H1 (cell line): ENCODE results near the gene PTAR1. TPM values are rescaled to one million over a fixed set of nuclear protein-coding genes. Genes with fewer than 3 reads are reported as not detected.
A peak's percentile ranks its signal among the peaks of the same experiment; 100 is the strongest.
"Not testable (repeated sequence)": the region's sequence is repeated elsewhere in the genome, so short reads cannot be mapped to it uniquely, and the experiment has no call there.

ENCODE experiments used
- CTCF ChIA-PET: fragments of 300-600 bp; sonication (Branson Sonifier 250); formaldehyde crosslinking; loops from one replicate; lab custom pipeline; 2021; ENCODE audit not compliant: partially characterized antibody; lab: Charles Lee
- POLR2A ChIA-PET: fragments of 300-600 bp; sonication (Branson Sonifier 250); formaldehyde crosslinking; loops from one replicate; lab custom pipeline; 2021; ENCODE audit warnings: inconsistent platforms; ENCODE audit not compliant: partially characterized antibody; lab: Charles Lee
- DNase-seq, 2 experiments: peaks; one replicate each; pipeline versions ENCODE4 v3.0.0 to v3.0.0-alpha.2; 2010 to 2022; ENCODE audit warnings: low spot score in 2 of 2, low read depth in 1 of 2, mixed read lengths in 1 of 2
- FAIRE-seq: peaks from 2 replicates; lab custom pipeline; 2011; peaks lifted over from hg19 to GRCh38; lab: Jason Lieb, UNC
- H2AFZ ChIP-seq: 2 replicates; pipeline ENCODE4 v1.8.1; 2012; ENCODE audit warnings: low read length, inconsistent platforms
- H2AK5ac ChIP-seq: 2 replicates; pipeline ENCODE4 v1.6.1; 2013; ENCODE audit warnings: low read depth, low read length
- H2BK120ac ChIP-seq: replicated peaks from 2 replicates; pipeline ENCODE3; 2013; ENCODE audit warnings: low read depth, low read length, inconsistent platforms
- H2BK12ac ChIP-seq: 2 replicates; pipeline ENCODE4 v1.6.1; 2013; ENCODE audit warnings: low read depth, low read length
- H2BK15ac ChIP-seq: 2 replicates; pipeline ENCODE4 v1.6.1; 2013; ENCODE audit warnings: low read length
- H2BK20ac ChIP-seq: 2 replicates; pipeline ENCODE4 v1.6.1; 2013; ENCODE audit warnings: low read length
- H2BK5ac ChIP-seq: 2 replicates; pipeline ENCODE4 v1.6.1; 2013; ENCODE audit warnings: low read depth, low read length
- H3K14ac ChIP-seq: 2 replicates; pipeline ENCODE4 v1.6.1; 2013; ENCODE audit warnings: inconsistent platforms; ENCODE audit not compliant: insufficient read length
- H3K18ac ChIP-seq: 2 replicates; pipeline ENCODE4 v1.6.1; 2013; ENCODE audit warnings: low read length; ENCODE audit errors: extremely low read depth
- H3K23ac ChIP-seq: 2 replicates; pipeline ENCODE4 v1.6.1; 2013; ENCODE audit warnings: inconsistent platforms; ENCODE audit not compliant: insufficient read length
- H3K23me2 ChIP-seq: 2 replicates; pipeline ENCODE4 v1.6.1; 2013; ENCODE audit warnings: low read depth, low read length
- H3K27ac ChIP-seq: 2 replicates; pipeline ENCODE4 v1.6.1; 2011; ENCODE audit warnings: low read depth, low read length, inconsistent platforms
- H3K27me3 ChIP-seq, 4 experiments: replicated peaks in 1 of 4; 1 replicate in 1 of 4; 2 replicates in 3 of 4; pipeline versions ENCODE4 v1.6.1 to v1.8.1; 2011 to 2013; ENCODE audit warnings: low read length in 3 of 4, mild to moderate bottlenecking in 3 of 4, inconsistent platforms in 2 of 4, mixed read lengths in 2 of 4, moderate library complexity in 1 of 4; ENCODE audit not compliant: control insufficient read depth in 3 of 4, insufficient read depth in 3 of 4; ENCODE audit errors: extremely low read depth in 1 of 4
- H3K36me3 ChIP-seq, 4 experiments: 2 replicates each; pipeline versions ENCODE4 v1.6.1 to v1.8.1; 2011 to 2013; ENCODE audit warnings: mild to moderate bottlenecking in 4 of 4, low read length in 3 of 4, moderate library complexity in 2 of 4, control low read depth in 1 of 4, inconsistent platforms in 1 of 4; ENCODE audit not compliant: insufficient read depth in 4 of 4, control insufficient read depth in 2 of 4
- H3K4ac ChIP-seq: replicated peaks from 2 replicates; pipeline ENCODE3; 2013; ENCODE audit warnings: low read length, low read depth, mixed read lengths, inconsistent platforms; ENCODE audit not compliant: insufficient read length
- H3K4me1 ChIP-seq, 4 experiments: replicated peaks in 1 of 4; 1 replicate in 1 of 4; 2 replicates in 3 of 4; pipeline versions ENCODE4 v1.6.1 to v1.8.1; 2011 to 2013; ENCODE audit warnings: low read length in 3 of 4, inconsistent platforms in 2 of 4, mixed read lengths in 1 of 4; ENCODE audit not compliant: insufficient read depth in 4 of 4, control insufficient read depth in 3 of 4
- H3K4me2 ChIP-seq, 2 experiments: 2 replicates each; pipeline versions ENCODE4 v1.6.1 to v1.8.1; 2011 to 2013; ENCODE audit warnings: low read depth in 2 of 2, low read length in 2 of 2, control low read depth in 1 of 2, inconsistent platforms in 1 of 2, mild to moderate bottlenecking in 1 of 2; ENCODE audit not compliant: insufficient read depth in 1 of 2
- H3K4me3 ChIP-seq, 4 experiments: fragments of 200-600, 300-600 bp in 1 of 4; sonication (generic), shearing (Covaris generic), sonication (Bioruptor Twin) in 1 of 4; 2 replicates each; pipeline versions ENCODE4 v1.5.1 to v1.8.1; 2011 to 2016; ENCODE audit warnings: low read length in 4 of 4, low read depth in 3 of 4, control low read depth in 2 of 4, inconsistent platforms in 2 of 4, mild to moderate bottlenecking in 2 of 4, mixed read lengths in 1 of 4, moderate library complexity in 1 of 4; ENCODE audit not compliant: insufficient read depth in 2 of 4; ENCODE audit errors: extremely low read depth in 1 of 4
- H3K56ac ChIP-seq: replicated peaks from 2 replicates; pipeline ENCODE3; 2013; ENCODE audit warnings: low read depth, mild to moderate bottlenecking, mixed read lengths, low read length, inconsistent platforms; ENCODE audit not compliant: insufficient read length
- H3K79me1 ChIP-seq: 2 replicates; pipeline ENCODE4 v1.6.1; 2013; ENCODE audit warnings: low read depth, low read length, control low read depth
- H3K79me2 ChIP-seq, 2 experiments: 2 replicates each; pipeline versions ENCODE4 v1.6.1 to v1.8.1; 2012 to 2013; ENCODE audit warnings: low read length in 2 of 2, mild to moderate bottlenecking in 2 of 2, inconsistent platforms in 1 of 2; ENCODE audit not compliant: insufficient read depth in 2 of 2, control insufficient read depth in 1 of 2
- H3K9ac ChIP-seq, 4 experiments: replicated peaks in 1 of 4; 1 replicate in 1 of 4; 2 replicates in 3 of 4; pipeline versions ENCODE4 v1.6.1 to v1.8.1; 2011 to 2013; ENCODE audit warnings: low read depth in 3 of 4, low read length in 3 of 4, control low read depth in 2 of 4, mild to moderate bottlenecking in 2 of 4, moderate library complexity in 2 of 4, inconsistent platforms in 1 of 4; ENCODE audit errors: extremely low read depth in 1 of 4
- H3K9me3 ChIP-seq, 2 experiments: 2 replicates each; pipeline versions ENCODE4 v1.6.1 to v1.8.1; 2012 to 2013; ENCODE audit warnings: mild to moderate bottlenecking in 2 of 2, moderate library complexity in 2 of 2, control low read depth in 1 of 2, inconsistent platforms in 1 of 2, low read depth in 1 of 2, low read length in 1 of 2, mixed read lengths in 1 of 2; ENCODE audit not compliant: insufficient read depth in 2 of 2
- H4K20me1 ChIP-seq, 2 experiments: replicated peaks in 1 of 2; 2 replicates each; pipeline versions ENCODE3 to v1.8.1; 2011 to 2013; ENCODE audit warnings: inconsistent platforms in 2 of 2, low read length in 2 of 2, mild to moderate bottlenecking in 1 of 2; ENCODE audit not compliant: insufficient read depth in 2 of 2, control insufficient read depth in 1 of 2
- H4K5ac ChIP-seq: 2 replicates; pipeline ENCODE4 v1.6.1; 2013; ENCODE audit warnings: low read length, low read depth, mixed read lengths, inconsistent platforms; ENCODE audit not compliant: insufficient read length
- H4K8ac ChIP-seq: 2 replicates; pipeline ENCODE4 v1.8.0; 2013; ENCODE audit warnings: mild to moderate bottlenecking, moderate library complexity, low read length, inconsistent platforms; ENCODE audit not compliant: insufficient read depth; ENCODE audit errors: extremely low read depth
- H4K91ac ChIP-seq: replicated peaks from 2 replicates; pipeline ENCODE3; 2013; ENCODE audit warnings: low read length, mixed read lengths, inconsistent platforms; ENCODE audit not compliant: insufficient read length
- BRCA1 ChIP-seq: IDR thresholded peaks from 2 replicates; pipeline ENCODE4 v1.6.1; 2012; ENCODE audit warnings: low read depth, low read length, improper control_type of control experiment
- CEBPB ChIP-seq: IDR thresholded peaks from 2 replicates; pipeline ENCODE4 v1.6.1; 2012; ENCODE audit warnings: low read depth, low read length
- GABPA ChIP-seq: IDR thresholded peaks from 2 replicates; pipeline ENCODE4 v1.6.1; 2011; ENCODE audit warnings: mild to moderate bottlenecking, low read length, moderate library complexity, borderline replicate concordance; ENCODE audit not compliant: insufficient read depth
- HDAC2 ChIP-seq, 2 experiments: fragments of 300-600 bp in 1 of 2; sonication (generic) in 1 of 2; IDR thresholded peaks; 2 replicates each; pipeline ENCODE4 v1.6.1; 2011 to 2012; ENCODE audit warnings: low read depth in 2 of 2, low read length in 2 of 2, mild to moderate bottlenecking in 2 of 2, moderate library complexity in 2 of 2, borderline replicate concordance in 1 of 2, inconsistent platforms in 1 of 2
- KDM5A ChIP-seq: fragments of 200-600 bp; IDR thresholded peaks from 2 replicates; pipeline ENCODE4 v1.7.1; 2012; ENCODE audit warnings: mild to moderate bottlenecking, low read length, inconsistent platforms, mixed read lengths
- YY1 ChIP-seq: IDR thresholded peaks from 2 replicates; pipeline ENCODE4 v1.6.1; 2011; ENCODE audit warnings: low read depth, mild to moderate bottlenecking, low read length
- WGBS, 2 experiments: shearing (Covaris generic) in 1 of 2; methylation state at CpG; one replicate each; pipeline versions ENCODE4 v1.1.6 to v1.1.7; 2013 to 2015; ENCODE audit warnings: low lambda C conversion rate in 2 of 2, mixed read lengths in 2 of 2, inconsistent platforms in 1 of 2, low coverage in 1 of 2, missing lambda C conversion rate in 1 of 2; ENCODE audit not compliant: insufficient replicate concordance in 2 of 2, insufficient coverage in 1 of 2, insufficient read length in 1 of 2; ENCODE audit errors: extremely low coverage in 1 of 2, missing lambda C conversion rate in 1 of 2; 5-methylcytosine and 5-hydroxymethylcytosine counted together
- polyA plus RNA-seq, 7 experiments: library from polyadenylated mRNA; depleted of rRNA in 3 of 7; stranded (reverse) in 5 of 7; unstranded in 2 of 7; fragments of >200 nt in 5 of 7; fragments of 200-250 nt in 2 of 7; gene quantifications; 1 replicate in 5 of 7; 2 replicates in 1 of 7; 4 replicates in 1 of 7; pipeline versions ENCODE4 v1.2.1 to v1.2.3, GENCODE V29; 2011 to 2013; ENCODE audit warnings: missing spikeins in 2 of 7, mixed read lengths in 2 of 7
- total RNA-seq: library from RNA; stranded (reverse); fragmentation: NEBNext Ultra II Directional; extraction: Animal tissue kit (Norgen Biotek cat#: 25700); gene quantifications from 2 replicates; pipeline ENCODE4 v1.2.1, GENCODE V29; 2021

The PTAR1 gene
- total and polyA plus RNA-seq, 2 of the 8 experiments (the other 6 are each of a cell fraction or from before 2014, with no cell fraction given): 19.5 to 84.9 TPM

- TF ChIP-seq YY1: no peak
- no peak for TF ChIP-seq CEBPB
- TF ChIP-seq GABPA: no peak
- TF ChIP-seq HDAC2 (IDR thresholded peaks at IDR 0.05; ENCODE audit: borderline replicate concordance in 1 of 2, low read depth in 2 of 2, low read length in 2 of 2): no peak
- no peak for TF ChIP-seq KDM5A
- TF ChIP-seq BRCA1: no peak
Observed at GRCh38 chr9:69768101-69768500, 8.3 kb upstream of the PTAR1 start (continued).

GRCh38 chr9:69763862-69764261 lies 4.1 kb upstream of the PTAR1 start:
- peak overlapping the region; percentile 97; the same call in 1 of the 2 replicates for H2BK12ac ChIP-seq
- H2AFZ ChIP-seq, H3K23ac ChIP-seq, H2AK5ac ChIP-seq, CTCF ChIA-PET, H4K91ac ChIP-seq, H3K23me2 ChIP-seq, H3K9me3 ChIP-seq, H4K20me1 ChIP-seq, DNase-seq, H3K14ac ChIP-seq, H4K8ac ChIP-seq, POLR2A ChIA-PET, H3K36me3 ChIP-seq, FAIRE-seq, H3K4ac ChIP-seq, H3K56ac ChIP-seq, H3K27me3 ChIP-seq, H3K79me2 ChIP-seq, H3K79me1 ChIP-seq, H2BK15ac ChIP-seq: not testable (repeated sequence)
- peak overlapping the region; percentile 97 for H4K5ac ChIP-seq
- H3K4me3 ChIP-seq: peak overlapping the region in 1 of 4 experiments; percentile 43; a peak in 1 of 8 replicates
- 0 out of 2 replicates have a peak overlapping the region, but pooled peaks have one; percentile 48 for H2BK20ac ChIP-seq
- H2BK5ac ChIP-seq: peak overlapping the region; percentile 98
- H3K4me2 ChIP-seq: peak overlapping the region; percentile 40 to 62
- peaks cover 0 to 10% (median 3%) of the 10 kb centered on the region in 4 experiments; a peak in 5 of 7 replicates for H3K4me1 ChIP-seq
- H3K27ac ChIP-seq: peak overlapping the region; percentile 92
- WGBS, 2 experiments: 15% methylated on average over 4 of the region's 5 CpGs; no CpG with 5 or more reads in 1 of the 2 experiments
- peak overlapping the region; percentile 64 for H2BK120ac ChIP-seq
- H3K18ac ChIP-seq: peak overlapping the region; percentile 68; the same call in 1 of the 2 replicates
- H3K9ac ChIP-seq: peak overlapping the region in 1 of 4 experiments; percentile 49; a peak in 3 of 7 replicates
